ENCODE results near the gene BABAM2. TPM values are rescaled to one million over a fixed set of nuclear protein-coding genes. Genes with fewer than 3 reads are reported as not detected.

The BABAM2 gene
- total and polyA plus RNA-seq, 2 experiments from 2014 or later: 17.8 to 21.5 TPM

DNA sequence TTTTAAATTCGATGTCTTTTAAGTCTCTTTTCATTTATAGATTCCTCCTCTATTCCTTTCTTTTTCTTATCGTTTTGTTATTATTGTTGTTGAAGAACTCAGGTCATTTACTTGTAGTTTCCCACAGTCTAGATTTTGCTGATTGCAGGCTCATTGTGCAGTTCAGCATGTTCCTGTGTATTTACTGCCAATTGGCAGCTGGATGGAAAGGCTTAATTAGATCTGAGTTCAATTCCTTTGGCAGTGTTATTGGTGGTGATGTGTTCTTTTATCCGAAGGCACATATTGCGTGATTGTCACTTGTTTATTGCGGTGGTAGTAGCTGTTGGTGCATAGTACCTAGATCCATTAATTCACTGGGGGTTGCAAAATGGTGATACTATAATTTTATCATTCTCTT is 180.7 kb downstream of the BABAM2 start:
- Histone ChIP-seq H3K36me3 (ENCODE audit: insufficient read depth) (no peaks in the 10 kb centered on the region), H2AFZ (no peak overlapping the region), H3F3A (replicated peaks; ENCODE audit: low read depth) (no peaks in the 10 kb centered on the region), H3K9me2 (ENCODE audit: insufficient read depth) (no peaks in the 10 kb centered on the region), H4K20me1 (replicated peaks; ENCODE audit: insufficient read depth) (no peaks in the 10 kb centered on the region; the same call in 1 of the 2 replicates), H3K4me3 (no peak overlapping the region), H3K4me2 (no peak overlapping the region), H3K27ac (ENCODE audit: low read depth) (no peak overlapping the region), H3K4me1 (ENCODE audit: insufficient read depth) (no peaks in the 10 kb centered on the region), H3K27me3 (ENCODE audit: insufficient read depth) (no peaks in the 10 kb centered on the region), H3K79me2 (replicated peaks; ENCODE audit: insufficient read depth) (no peaks in the 10 kb centered on the region)
- H3K4me1 Mint-ChIP-seq: no peaks in the 10 kb centered on the region
- TF ChIP-seq NANOG (IDR thresholded peaks at IDR 0.05; ENCODE audit: borderline replicate concordance): no peak
- no peak for TF ChIP-seq ZNF114 (CRISPR knock-in tag; IDR thresholded peaks at IDR 0.05)
- H3K27me3 Mint-ChIP-seq (ENCODE audit: insufficient read depth, low read depth, poor library complexity): no peaks in the 10 kb centered on the region
- no peak for DNase-seq (ENCODE audit: low spot score)
- no peak for ATAC-seq
- H3K36me3 Mint-ChIP-seq (ENCODE audit: low read depth): no peaks in the 10 kb centered on the region
- H3K27ac Mint-ChIP-seq: no peak overlapping the region
- no peak overlapping the region for H3K4me3 Mint-ChIP-seq
- no peaks in the 10 kb centered on the region for H3K9me3 Mint-ChIP-seq

DNA sequence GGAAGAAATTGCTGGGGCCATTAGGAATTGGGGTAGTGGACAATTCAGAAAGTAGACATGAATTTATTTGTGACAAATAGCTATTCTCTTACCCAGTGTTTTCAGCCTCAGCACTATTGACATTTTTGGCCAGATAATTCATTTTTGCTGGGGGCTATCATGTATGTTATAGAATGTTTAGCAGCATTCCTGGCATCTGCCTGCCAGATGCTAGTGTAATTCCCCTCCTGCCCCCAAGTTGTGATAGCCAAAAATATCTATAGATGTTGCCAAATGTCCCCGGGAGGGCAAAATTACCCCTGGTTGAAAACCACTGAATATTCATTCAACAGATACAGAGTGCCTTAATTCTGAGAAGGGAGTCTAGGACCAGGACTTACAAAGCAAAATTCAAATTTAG is 183.6 kb downstream of the BABAM2 start:
- DNase-seq (ENCODE audit: low spot score) (no peak), ATAC-seq (no peak)
- no peak overlapping the region for H3K4me3 Mint-ChIP-seq
- Histone ChIP-seq H3K9me2 (ENCODE audit: insufficient read depth) (no peaks in the 10 kb centered on the region), H2AFZ (no peak overlapping the region), H3K79me2 (replicated peaks; ENCODE audit: insufficient read depth) (no peaks in the 10 kb centered on the region), H3K4me1 (ENCODE audit: insufficient read depth) (no peaks in the 10 kb centered on the region), H4K20me1 (replicated peaks; ENCODE audit: insufficient read depth) (no peaks in the 10 kb centered on the region), H3K27me3 (ENCODE audit: insufficient read depth) (no peaks in the 10 kb centered on the region), H3K27ac (ENCODE audit: low read depth) (no peak overlapping the region), H3K36me3 (ENCODE audit: insufficient read depth) (no peaks in the 10 kb centered on the region), H3K4me2 (no peak overlapping the region), H3F3A (replicated peaks; ENCODE audit: low read depth) (no peaks in the 10 kb centered on the region), H3K4me3 (no peak overlapping the region)
- no peaks in the 10 kb centered on the region for H3K4me1 Mint-ChIP-seq
- H3K9me3 Mint-ChIP-seq: no peaks in the 10 kb centered on the region
- H3K27me3 Mint-ChIP-seq (ENCODE audit: insufficient read depth, low read depth, poor library complexity): no peaks in the 10 kb centered on the region
- H3K27ac Mint-ChIP-seq: no peak overlapping the region
- no peaks in the 10 kb centered on the region for H3K36me3 Mint-ChIP-seq (ENCODE audit: low read depth)
- TF ChIP-seq CREB1 (CRISPR knock-in tag; IDR thresholded peaks at IDR 0.05; ENCODE audit: low read depth) (no peak), POLR2AphosphoS5 (IDR thresholded peaks at IDR 0.05; ENCODE audit: low read depth) (no peak), JUNB (IDR thresholded peaks at IDR 0.05; ENCODE audit: unreplicated experiment) (no peak), ZNF114 (CRISPR knock-in tag; IDR thresholded peaks at IDR 0.05) (no peak), ZNF331 (CRISPR knock-in tag; IDR thresholded peaks at IDR 0.05; ENCODE audit: low read depth) (no peak)
- TF ChIP-seq, protein P1, sequence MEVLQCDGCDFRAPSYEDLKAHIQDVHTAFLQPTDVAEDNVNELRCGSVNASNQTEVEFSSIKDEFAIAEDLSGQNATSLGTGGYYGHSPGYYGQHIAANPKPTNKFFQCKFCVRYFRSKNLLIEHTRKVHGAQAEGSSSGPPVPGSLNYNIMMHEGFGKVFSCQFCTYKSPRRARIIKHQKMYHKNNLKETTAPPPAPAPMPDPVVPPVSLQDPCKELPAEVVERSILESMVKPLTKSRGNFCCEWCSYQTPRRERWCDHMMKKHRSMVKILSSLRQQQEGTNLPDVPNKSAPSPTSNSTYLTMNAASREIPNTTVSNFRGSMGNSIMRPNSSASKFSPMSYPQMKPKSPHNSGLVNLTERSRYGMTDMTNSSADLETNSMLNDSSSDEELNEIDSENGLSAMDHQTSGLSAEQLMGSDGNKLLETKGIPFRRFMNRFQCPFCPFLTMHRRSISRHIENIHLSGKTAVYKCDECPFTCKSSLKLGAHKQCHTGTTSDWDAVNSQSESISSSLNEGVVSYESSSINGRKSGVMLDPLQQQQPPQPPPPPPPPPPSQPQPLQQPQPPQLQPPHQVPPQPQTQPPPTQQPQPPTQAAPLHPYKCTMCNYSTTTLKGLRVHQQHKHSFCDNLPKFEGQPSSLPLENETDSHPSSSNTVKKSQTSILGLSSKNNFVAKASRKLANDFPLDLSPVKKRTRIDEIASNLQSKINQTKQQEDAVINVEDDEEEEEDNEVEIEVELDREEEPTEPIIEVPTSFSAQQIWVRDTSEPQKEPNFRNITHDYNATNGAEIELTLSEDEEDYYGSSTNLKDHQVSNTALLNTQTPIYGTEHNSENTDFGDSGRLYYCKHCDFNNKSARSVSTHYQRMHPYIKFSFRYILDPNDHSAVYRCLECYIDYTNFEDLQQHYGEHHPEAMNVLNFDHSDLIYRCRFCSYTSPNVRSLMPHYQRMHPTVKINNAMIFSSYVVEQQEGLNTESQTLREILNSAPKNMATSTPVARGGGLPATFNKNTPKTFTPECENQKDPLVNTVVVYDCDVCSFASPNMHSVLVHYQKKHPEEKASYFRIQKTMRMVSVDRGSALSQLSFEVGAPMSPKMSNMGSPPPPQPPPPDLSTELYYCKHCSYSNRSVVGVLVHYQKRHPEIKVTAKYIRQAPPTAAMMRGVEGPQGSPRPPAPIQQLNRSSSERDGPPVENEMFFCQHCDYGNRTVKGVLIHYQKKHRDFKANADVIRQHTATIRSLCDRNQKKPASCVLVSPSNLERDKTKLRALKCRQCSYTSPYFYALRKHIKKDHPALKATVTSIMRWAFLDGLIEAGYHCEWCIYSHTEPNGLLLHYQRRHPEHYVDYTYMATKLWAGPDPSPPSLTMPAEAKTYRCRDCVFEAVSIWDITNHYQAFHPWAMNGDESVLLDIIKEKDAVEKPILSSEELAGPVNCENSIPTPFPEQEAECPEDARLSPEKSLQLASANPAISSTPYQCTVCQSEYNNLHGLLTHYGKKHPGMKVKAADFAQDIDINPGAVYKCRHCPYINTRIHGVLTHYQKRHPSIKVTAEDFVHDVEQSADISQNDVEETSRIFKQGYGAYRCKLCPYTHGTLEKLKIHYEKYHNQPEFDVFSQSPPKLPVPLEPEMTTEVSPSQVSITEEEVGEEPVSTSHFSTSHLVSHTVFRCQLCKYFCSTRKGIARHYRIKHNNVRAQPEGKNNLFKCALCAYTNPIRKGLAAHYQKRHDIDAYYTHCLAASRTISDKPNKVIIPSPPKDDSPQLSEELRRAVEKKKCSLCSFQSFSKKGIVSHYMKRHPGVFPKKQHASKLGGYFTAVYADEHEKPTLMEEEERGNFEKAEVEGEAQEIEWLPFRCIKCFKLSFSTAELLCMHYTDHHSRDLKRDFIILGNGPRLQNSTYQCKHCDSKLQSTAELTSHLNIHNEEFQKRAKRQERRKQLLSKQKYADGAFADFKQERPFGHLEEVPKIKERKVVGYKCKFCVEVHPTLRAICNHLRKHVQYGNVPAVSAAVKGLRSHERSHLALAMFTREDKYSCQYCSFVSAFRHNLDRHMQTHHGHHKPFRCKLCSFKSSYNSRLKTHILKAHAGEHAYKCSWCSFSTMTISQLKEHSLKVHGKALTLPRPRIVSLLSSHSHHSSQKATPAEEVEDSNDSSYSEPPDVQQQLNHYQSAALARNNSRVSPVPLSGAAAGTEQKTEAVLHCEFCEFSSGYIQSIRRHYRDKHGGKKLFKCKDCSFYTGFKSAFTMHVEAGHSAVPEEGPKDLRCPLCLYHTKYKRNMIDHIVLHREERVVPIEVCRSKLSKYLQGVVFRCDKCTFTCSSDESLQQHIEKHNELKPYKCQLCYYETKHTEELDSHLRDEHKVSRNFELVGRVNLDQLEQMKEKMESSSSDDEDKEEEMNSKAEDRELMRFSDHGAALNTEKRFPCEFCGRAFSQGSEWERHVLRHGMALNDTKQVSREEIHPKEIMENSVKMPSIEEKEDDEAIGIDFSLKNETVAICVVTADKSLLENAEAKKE (CRISPR knock-in tag; IDR thresholded peaks at IDR 0.05): no peak
- TF ChIP-seq, protein P2, sequence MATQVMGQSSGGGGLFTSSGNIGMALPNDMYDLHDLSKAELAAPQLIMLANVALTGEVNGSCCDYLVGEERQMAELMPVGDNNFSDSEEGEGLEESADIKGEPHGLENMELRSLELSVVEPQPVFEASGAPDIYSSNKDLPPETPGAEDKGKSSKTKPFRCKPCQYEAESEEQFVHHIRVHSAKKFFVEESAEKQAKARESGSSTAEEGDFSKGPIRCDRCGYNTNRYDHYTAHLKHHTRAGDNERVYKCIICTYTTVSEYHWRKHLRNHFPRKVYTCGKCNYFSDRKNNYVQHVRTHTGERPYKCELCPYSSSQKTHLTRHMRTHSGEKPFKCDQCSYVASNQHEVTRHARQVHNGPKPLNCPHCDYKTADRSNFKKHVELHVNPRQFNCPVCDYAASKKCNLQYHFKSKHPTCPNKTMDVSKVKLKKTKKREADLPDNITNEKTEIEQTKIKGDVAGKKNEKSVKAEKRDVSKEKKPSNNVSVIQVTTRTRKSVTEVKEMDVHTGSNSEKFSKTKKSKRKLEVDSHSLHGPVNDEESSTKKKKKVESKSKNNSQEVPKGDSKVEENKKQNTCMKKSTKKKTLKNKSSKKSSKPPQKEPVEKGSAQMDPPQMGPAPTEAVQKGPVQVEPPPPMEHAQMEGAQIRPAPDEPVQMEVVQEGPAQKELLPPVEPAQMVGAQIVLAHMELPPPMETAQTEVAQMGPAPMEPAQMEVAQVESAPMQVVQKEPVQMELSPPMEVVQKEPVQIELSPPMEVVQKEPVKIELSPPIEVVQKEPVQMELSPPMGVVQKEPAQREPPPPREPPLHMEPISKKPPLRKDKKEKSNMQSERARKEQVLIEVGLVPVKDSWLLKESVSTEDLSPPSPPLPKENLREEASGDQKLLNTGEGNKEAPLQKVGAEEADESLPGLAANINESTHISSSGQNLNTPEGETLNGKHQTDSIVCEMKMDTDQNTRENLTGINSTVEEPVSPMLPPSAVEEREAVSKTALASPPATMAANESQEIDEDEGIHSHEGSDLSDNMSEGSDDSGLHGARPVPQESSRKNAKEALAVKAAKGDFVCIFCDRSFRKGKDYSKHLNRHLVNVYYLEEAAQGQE (IDR thresholded peaks at IDR 0.05; ENCODE audit: unreplicated experiment): no peak
- TF ChIP-seq, protein P3, sequence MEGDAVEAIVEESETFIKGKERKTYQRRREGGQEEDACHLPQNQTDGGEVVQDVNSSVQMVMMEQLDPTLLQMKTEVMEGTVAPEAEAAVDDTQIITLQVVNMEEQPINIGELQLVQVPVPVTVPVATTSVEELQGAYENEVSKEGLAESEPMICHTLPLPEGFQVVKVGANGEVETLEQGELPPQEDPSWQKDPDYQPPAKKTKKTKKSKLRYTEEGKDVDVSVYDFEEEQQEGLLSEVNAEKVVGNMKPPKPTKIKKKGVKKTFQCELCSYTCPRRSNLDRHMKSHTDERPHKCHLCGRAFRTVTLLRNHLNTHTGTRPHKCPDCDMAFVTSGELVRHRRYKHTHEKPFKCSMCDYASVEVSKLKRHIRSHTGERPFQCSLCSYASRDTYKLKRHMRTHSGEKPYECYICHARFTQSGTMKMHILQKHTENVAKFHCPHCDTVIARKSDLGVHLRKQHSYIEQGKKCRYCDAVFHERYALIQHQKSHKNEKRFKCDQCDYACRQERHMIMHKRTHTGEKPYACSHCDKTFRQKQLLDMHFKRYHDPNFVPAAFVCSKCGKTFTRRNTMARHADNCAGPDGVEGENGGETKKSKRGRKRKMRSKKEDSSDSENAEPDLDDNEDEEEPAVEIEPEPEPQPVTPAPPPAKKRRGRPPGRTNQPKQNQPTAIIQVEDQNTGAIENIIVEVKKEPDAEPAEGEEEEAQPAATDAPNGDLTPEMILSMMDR (conservative IDR thresholded peaks at IDR 0.05; ENCODE audit: low read depth in 2 of 2): no peak
- TF ChIP-seq, protein P4, sequence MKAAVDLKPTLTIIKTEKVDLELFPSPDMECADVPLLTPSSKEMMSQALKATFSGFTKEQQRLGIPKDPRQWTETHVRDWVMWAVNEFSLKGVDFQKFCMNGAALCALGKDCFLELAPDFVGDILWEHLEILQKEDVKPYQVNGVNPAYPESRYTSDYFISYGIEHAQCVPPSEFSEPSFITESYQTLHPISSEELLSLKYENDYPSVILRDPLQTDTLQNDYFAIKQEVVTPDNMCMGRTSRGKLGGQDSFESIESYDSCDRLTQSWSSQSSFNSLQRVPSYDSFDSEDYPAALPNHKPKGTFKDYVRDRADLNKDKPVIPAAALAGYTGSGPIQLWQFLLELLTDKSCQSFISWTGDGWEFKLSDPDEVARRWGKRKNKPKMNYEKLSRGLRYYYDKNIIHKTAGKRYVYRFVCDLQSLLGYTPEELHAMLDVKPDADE (IDR thresholded peaks at IDR 0.05): no peak
